Hepatocyte (in vitro differentiated cells): Measurements from ENCODE around the gene TEKT4. TPM values are rescaled to one million over a fixed set of nuclear protein-coding genes. Genes with fewer than 3 reads are reported as not detected.

ENCODE experiments used
- DNase-seq: peaks from one replicate; pipeline ENCODE4 v3.0.0-alpha.2; 2016; ENCODE audit warnings: low spot score
- H2AFZ ChIP-seq: fragments of 200-600 bp; sonication (generic); 2 replicates; pipeline ENCODE4 v1.6.0; 2016; ENCODE audit warnings: antibody characterized with exemption, mild to moderate bottlenecking
- H3K27ac ChIP-seq: fragments of 200-600 bp; sonication (generic); 2 replicates; pipeline ENCODE4 v1.5.1; 2016; ENCODE audit warnings: mild to moderate bottlenecking
- H3K27me3 ChIP-seq: fragments of 200-600 bp; sonication (generic); 2 replicates; pipeline ENCODE4 v1.6.1; 2016
- H3K36me3 ChIP-seq: fragments of 200-600 bp; sonication (generic); replicated peaks from 2 replicates; pipeline ENCODE4 v1.5.1; 2016; ENCODE audit warnings: low read depth; ENCODE audit not compliant: insufficient read depth
- H3K4me1 ChIP-seq: fragments of 200-600 bp; sonication (generic); 2 replicates; pipeline ENCODE4 v1.5.1; 2016; ENCODE audit warnings: mild to moderate bottlenecking, moderate library complexity; ENCODE audit not compliant: insufficient read depth
- H3K4me2 ChIP-seq: fragments of 200-600 bp; sonication (generic); 2 replicates; pipeline ENCODE4 v1.6.0; 2016
- H3K4me3 ChIP-seq: fragments of 200-600 bp; sonication (generic); 2 replicates; pipeline ENCODE4 v1.5.1; 2016; ENCODE audit warnings: mild to moderate bottlenecking
- H3K79me2 ChIP-seq: fragments of 200-600 bp; sonication (generic); 2 replicates; pipeline ENCODE4 v1.6.0; 2017; ENCODE audit warnings: mild to moderate bottlenecking
- H3K9me2 ChIP-seq: fragments of 200-600 bp; sonication (generic); replicated peaks from 2 replicates; pipeline ENCODE4 v1.6.0; 2017; ENCODE audit warnings: mild to moderate bottlenecking; ENCODE audit not compliant: insufficient read depth
- H3K9me3 ChIP-seq: fragments of 200-600 bp; sonication (generic); 2 replicates; pipeline ENCODE4 v1.5.1; 2016; ENCODE audit warnings: low read depth, mild to moderate bottlenecking
- H4K20me1 ChIP-seq: fragments of 200-600 bp; sonication (generic); 2 replicates; pipeline ENCODE4 v1.6.0; 2016; ENCODE audit warnings: mild to moderate bottlenecking; ENCODE audit not compliant: insufficient read depth, poor library complexity, severe bottlenecking
- EZH2 ChIP-seq: fragments of 200-600 bp; sonication (generic); IDR thresholded peaks from 2 replicates; pipeline ENCODE4 v1.6.1; 2016; ENCODE audit warnings: antibody characterized with exemption, mild to moderate bottlenecking, borderline replicate concordance
- EZH2phosphoT487 ChIP-seq: fragments of 200-600 bp; sonication (generic); IDR thresholded peaks from one replicate; pipeline ENCODE4 v1.6.1; 2018; ENCODE audit warnings: antibody characterized with exemption, mild to moderate bottlenecking, low read depth, moderate library complexity; ENCODE audit not compliant: unreplicated experiment, severe bottlenecking
- WGBS: methylation state at CpG from one replicate; pipeline ENCODE4 v1.1.6; 2016; ENCODE audit warnings: low lambda C conversion rate; ENCODE audit errors: missing lambda C conversion rate; 5-methylcytosine and 5-hydroxymethylcytosine counted together
- polyA plus RNA-seq: library from polyadenylated mRNA; unstranded; fragments of >200 nt; fragmentation: Nextera tagmentation; extraction: Ambion mirVana; gene quantifications from 2 replicates; pipeline ENCODE4 v1.2.1, GENCODE V29; 2016
- total RNA-seq: library from RNA; depleted of rRNA; stranded (reverse); fragments of >200 nt; gene quantifications from 2 replicates; pipeline ENCODE4 v1.2.3, GENCODE V29; 2014
- TF ChIP-seq, protein P1 (sequence below): fragments of 200-600 bp; sonication (generic); IDR thresholded peaks from 2 replicates; pipeline ENCODE4 v1.5.1; 2016; ENCODE audit warnings: antibody characterized with exemption, mild to moderate bottlenecking; ENCODE audit not compliant: poor library complexity

Gene TEKT4
- total and polyA plus RNA-seq, 2 experiments from 2014 or later: not detected

DNA sequence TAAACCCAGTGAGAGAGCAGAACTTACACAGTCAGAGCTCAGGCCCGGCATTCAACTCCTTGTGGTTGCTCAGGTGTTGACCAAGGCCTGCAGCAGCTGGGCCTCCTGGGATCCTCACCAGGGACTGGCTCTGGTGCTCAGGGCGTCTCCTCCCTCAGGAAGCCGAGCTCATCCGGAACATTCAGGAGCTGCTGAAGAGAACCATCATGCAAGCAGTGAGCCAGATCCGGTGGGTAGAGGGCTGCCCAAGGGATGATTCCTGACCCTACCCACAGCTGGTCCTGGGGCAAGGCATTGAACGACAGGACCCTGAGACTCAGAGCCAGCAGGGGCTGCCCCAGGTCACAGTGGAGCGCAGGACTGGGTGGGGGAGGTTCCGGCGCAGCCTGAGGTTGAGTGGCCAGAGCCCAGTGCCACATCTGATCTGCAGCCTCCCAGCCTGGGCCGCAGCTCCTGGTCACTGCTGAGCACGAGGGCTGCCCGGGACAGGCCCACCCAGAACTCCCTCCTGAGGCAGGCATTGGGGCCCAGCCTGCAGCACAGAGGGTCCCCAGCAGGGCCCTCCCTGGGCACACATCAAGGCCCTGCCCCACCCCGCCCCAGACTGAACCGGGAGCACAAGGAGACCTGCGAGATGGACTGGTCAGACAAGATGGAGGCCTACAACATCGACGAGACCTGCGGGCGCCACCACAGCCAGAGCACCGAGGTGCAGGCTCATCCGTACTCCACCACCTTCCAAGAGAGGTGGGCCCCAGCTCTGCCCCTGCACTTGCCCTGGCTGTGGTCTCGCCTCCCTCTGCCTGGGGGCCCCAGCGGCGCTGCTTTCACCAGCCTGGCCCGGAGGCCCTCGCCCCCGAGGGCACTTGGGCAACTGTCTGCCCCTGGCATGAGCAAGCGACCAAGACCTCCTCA is 2.4 kb downstream of the TEKT4 start:
- no peak overlapping the region for H3K4me2 ChIP-seq
- no peak overlapping the region for H3K27ac ChIP-seq
- no peaks in the 10 kb centered on the region for H3K9me2 ChIP-seq
- no peak for TF ChIP-seq EZH2phosphoT487
- no peak for DNase-seq
- no peak overlapping the region for H2AFZ ChIP-seq
- no peak overlapping the region for H3K4me3 ChIP-seq
- no peaks in the 10 kb centered on the region for H3K9me3 ChIP-seq
- no peaks in the 10 kb centered on the region for H3K79me2 ChIP-seq
- H3K4me1 ChIP-seq: no peaks in the 10 kb centered on the region
- 84% methylated on average over 27 of the region's 28 CpGs for WGBS
- H3K27me3 ChIP-seq: no peaks in the 10 kb centered on the region
- H4K20me1 ChIP-seq: no peaks in the 10 kb centered on the region
- H3K36me3 ChIP-seq: no peaks in the 10 kb centered on the region

DNA sequence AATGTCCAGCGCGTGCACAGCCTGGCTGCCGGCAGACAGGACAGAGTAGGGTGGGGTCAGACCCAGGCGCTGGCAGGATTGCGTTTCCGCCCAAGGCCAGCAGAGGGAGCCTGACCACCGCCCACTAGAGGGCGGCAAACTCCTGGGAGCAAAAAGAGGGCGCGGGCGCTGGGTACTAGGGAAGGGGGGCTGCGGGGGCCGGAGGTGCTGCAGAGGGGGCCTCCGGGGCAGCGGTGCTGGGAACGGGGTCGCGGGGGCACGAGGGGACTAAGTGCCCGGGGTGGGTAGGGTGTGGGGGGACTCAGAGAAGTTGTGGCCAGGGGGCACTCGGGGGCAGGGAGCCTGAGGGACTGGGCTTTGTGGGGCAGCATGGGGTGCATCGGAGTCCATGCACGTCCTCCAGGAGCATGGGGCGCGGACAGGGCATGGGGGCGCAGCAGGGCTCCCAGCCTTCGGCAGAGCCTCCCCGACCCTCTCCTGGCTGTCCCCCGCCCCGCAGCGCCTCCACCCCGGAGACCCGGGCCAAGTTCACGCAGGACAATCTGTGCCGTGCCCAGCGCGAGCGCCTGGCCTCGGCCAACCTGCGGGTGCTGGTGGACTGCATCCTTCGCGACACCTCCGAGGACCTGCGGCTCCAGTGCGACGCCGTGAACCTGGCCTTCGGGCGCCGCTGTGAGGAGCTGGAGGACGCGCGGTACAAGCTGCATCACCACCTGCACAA is 3.2 kb downstream of the TEKT4 start:
- no peak for DNase-seq
- no peak overlapping the region for H2AFZ ChIP-seq
- TF ChIP-seq EZH2 (no peak), EZH2phosphoT487 (no peak)
- TF ChIP-seq, protein P1, sequence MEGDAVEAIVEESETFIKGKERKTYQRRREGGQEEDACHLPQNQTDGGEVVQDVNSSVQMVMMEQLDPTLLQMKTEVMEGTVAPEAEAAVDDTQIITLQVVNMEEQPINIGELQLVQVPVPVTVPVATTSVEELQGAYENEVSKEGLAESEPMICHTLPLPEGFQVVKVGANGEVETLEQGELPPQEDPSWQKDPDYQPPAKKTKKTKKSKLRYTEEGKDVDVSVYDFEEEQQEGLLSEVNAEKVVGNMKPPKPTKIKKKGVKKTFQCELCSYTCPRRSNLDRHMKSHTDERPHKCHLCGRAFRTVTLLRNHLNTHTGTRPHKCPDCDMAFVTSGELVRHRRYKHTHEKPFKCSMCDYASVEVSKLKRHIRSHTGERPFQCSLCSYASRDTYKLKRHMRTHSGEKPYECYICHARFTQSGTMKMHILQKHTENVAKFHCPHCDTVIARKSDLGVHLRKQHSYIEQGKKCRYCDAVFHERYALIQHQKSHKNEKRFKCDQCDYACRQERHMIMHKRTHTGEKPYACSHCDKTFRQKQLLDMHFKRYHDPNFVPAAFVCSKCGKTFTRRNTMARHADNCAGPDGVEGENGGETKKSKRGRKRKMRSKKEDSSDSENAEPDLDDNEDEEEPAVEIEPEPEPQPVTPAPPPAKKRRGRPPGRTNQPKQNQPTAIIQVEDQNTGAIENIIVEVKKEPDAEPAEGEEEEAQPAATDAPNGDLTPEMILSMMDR: no peak

DNA sequence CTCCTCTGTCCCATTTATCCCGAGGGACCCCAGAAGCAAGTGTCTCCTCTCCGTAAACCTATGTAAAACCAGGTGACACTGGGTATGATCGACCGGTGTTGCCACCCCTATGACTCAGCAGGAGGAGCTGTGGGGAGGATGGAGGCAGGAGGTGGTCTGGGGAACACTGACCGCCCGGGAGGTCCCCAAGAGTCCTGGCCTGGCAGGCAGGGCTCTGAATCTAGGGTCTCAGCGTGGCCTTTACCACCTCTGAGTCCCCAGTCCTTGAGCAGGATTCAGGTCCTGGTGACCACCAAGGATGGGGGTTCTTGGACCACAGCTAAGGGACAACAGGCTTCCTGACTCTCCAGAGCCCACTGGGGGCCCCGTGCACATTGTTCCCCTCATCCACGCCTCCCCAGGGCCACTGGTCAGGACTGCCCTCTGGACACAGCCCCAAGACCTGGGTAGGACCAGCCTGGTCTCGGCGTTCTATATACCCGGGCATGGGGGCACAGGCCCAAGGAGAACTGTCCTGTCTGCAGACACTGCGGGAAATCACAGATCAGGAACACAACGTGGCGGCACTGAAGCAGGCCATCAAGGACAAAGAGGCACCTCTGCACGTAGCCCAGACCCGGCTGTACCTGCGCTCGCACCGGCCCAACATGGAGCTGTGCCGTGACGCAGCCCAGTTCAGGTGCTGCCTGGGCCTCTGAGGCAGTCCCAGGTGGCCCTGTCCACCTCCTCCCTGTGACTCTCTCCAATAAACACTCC is 4.0 kb downstream of the TEKT4 start:
- H3K27me3 ChIP-seq: no peaks in the 10 kb centered on the region
- no peak overlapping the region for H3K27ac ChIP-seq
- WGBS: 92% methylated on average over 22 of the region's 22 CpGs
- TF ChIP-seq, protein P1: no peak
- TF ChIP-seq EZH2phosphoT487: no peak
- no peak for TF ChIP-seq EZH2
- H4K20me1 ChIP-seq: no peaks in the 10 kb centered on the region
- H2AFZ ChIP-seq: no peak overlapping the region
- no peak for DNase-seq
- H3K9me3 ChIP-seq: no peaks in the 10 kb centered on the region
- no peaks in the 10 kb centered on the region for H3K36me3 ChIP-seq
- no peak overlapping the region for H3K4me3 ChIP-seq
- no peaks in the 10 kb centered on the region for H3K4me1 ChIP-seq
- no peaks in the 10 kb centered on the region for H3K9me2 ChIP-seq
- no peaks in the 10 kb centered on the region for H3K79me2 ChIP-seq
- no peak overlapping the region for H3K4me2 ChIP-seq

More for the DNA sequence above, 3.2 kb downstream of the TEKT4 start:
- Histone ChIP-seq H4K20me1 (no peaks in the 10 kb centered on the region), H3K79me2 (no peaks in the 10 kb centered on the region), H3K27ac (no peak overlapping the region), H3K36me3 (no peaks in the 10 kb centered on the region), H3K4me2 (no peak overlapping the region), H3K4me1 (no peaks in the 10 kb centered on the region), H3K27me3 (no peaks in the 10 kb centered on the region), H3K9me3 (no peaks in the 10 kb centered on the region), H3K4me3 (no peak overlapping the region), H3K9me2 (no peaks in the 10 kb centered on the region)
- 88% methylated on average over 32 of the region's 53 CpGs for WGBS
